Ishikawa (cell line): ENCODE measurements around the gene DTX1.

Experiments used
- CEBPB ChIP-seq: IDR thresholded peaks from 2 replicates; pipeline ENCODE4 v1.6.1; 2012
- CREB1 ChIP-seq: IDR thresholded peaks from 2 replicates; pipeline ENCODE4 v1.6.1; 2012; ENCODE audit warnings: low read depth
- EGR1 ChIP-seq: IDR thresholded peaks from 2 replicates; pipeline ENCODE4 v1.6.1; 2012
- EP300 ChIP-seq: IDR thresholded peaks from 2 replicates; pipeline ENCODE4 v1.6.1; 2012; ENCODE audit warnings: borderline replicate concordance
- FOXM1 ChIP-seq: IDR thresholded peaks from 2 replicates; pipeline ENCODE4 v1.6.1; 2012; ENCODE audit warnings: low read depth, borderline replicate concordance
- MAX ChIP-seq: IDR thresholded peaks from 2 replicates; pipeline ENCODE4 v1.6.1; 2012
- NFIC ChIP-seq: IDR thresholded peaks from 2 replicates; pipeline ENCODE4 v1.6.1; 2012
- RAD21 ChIP-seq: IDR thresholded peaks from 2 replicates; pipeline ENCODE4 v1.6.1; 2012; ENCODE audit warnings: low read depth
- TAF1 ChIP-seq: IDR thresholded peaks from 2 replicates; pipeline ENCODE4 v1.6.1; 2012; ENCODE audit warnings: low read depth, mild to moderate bottlenecking
- TCF12 ChIP-seq: IDR thresholded peaks from 2 replicates; pipeline ENCODE4 v1.6.1; 2012; ENCODE audit warnings: low read depth
- TEAD4 ChIP-seq: IDR thresholded peaks from 2 replicates; pipeline ENCODE4 v1.6.1; 2012
- YY1 ChIP-seq: IDR thresholded peaks from 2 replicates; pipeline ENCODE4 v1.6.1; 2012; ENCODE audit warnings: low read depth
- ZBTB7A ChIP-seq: IDR thresholded peaks from 2 replicates; pipeline ENCODE4 v1.6.1; 2012; ENCODE audit warnings: low read depth
- TF ChIP-seq, protein P1 (sequence below): IDR thresholded peaks from 2 replicates; pipeline ENCODE4 v1.6.1; 2012
- TF ChIP-seq, protein P2 (sequence below): IDR thresholded peaks from 2 replicates; pipeline ENCODE4 v1.6.1; 2012; ENCODE audit warnings: low read depth, mild to moderate bottlenecking

The DTX1 gene

DNA sequence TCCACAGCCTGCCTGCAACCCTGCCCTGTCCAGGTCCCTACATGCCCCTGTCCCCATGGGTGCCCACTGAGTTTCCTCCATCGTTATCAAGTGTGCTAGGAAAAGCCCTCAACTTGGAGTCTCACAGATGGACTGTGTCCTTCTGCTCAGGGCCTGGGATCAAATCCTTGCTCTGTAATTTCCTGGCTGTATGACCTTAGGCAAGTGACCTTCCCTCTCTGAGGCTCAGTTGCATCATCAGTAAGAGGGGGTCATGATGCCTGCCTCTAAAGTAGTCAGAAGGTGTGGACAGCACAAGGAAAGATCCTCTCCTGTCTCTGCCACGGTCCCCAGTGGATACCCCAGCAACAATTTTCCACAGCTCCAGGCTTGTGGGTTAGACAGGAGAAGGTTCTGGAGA lies 56.9 kb downstream of the DTX1 start:
- TF ChIP-seq TAF1 (no peak), MAX (no peak), TEAD4 (no peak), CEBPB (no peak), RAD21 (no peak), FOXM1 (no peak), NFIC (no peak), EP300 (no peak), EGR1 (no peak), CREB1 (no peak), ZBTB7A (no peak), YY1 (no peak), TCF12 (no peak)
- TF ChIP-seq, protein P1, sequence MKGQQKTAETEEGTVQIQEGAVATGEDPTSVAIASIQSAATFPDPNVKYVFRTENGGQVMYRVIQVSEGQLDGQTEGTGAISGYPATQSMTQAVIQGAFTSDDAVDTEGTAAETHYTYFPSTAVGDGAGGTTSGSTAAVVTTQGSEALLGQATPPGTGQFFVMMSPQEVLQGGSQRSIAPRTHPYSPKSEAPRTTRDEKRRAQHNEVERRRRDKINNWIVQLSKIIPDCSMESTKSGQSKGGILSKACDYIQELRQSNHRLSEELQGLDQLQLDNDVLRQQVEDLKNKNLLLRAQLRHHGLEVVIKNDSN, result no peak
- TF ChIP-seq, protein P2, sequence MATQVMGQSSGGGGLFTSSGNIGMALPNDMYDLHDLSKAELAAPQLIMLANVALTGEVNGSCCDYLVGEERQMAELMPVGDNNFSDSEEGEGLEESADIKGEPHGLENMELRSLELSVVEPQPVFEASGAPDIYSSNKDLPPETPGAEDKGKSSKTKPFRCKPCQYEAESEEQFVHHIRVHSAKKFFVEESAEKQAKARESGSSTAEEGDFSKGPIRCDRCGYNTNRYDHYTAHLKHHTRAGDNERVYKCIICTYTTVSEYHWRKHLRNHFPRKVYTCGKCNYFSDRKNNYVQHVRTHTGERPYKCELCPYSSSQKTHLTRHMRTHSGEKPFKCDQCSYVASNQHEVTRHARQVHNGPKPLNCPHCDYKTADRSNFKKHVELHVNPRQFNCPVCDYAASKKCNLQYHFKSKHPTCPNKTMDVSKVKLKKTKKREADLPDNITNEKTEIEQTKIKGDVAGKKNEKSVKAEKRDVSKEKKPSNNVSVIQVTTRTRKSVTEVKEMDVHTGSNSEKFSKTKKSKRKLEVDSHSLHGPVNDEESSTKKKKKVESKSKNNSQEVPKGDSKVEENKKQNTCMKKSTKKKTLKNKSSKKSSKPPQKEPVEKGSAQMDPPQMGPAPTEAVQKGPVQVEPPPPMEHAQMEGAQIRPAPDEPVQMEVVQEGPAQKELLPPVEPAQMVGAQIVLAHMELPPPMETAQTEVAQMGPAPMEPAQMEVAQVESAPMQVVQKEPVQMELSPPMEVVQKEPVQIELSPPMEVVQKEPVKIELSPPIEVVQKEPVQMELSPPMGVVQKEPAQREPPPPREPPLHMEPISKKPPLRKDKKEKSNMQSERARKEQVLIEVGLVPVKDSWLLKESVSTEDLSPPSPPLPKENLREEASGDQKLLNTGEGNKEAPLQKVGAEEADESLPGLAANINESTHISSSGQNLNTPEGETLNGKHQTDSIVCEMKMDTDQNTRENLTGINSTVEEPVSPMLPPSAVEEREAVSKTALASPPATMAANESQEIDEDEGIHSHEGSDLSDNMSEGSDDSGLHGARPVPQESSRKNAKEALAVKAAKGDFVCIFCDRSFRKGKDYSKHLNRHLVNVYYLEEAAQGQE, result no peak

- TF ChIP-seq CREB1, result no peak
- TF ChIP-seq TEAD4, result no peak
These were observed 58.1 kb downstream of the DTX1 start for GRCh38 chr12:113114447-113115178.

DNA sequence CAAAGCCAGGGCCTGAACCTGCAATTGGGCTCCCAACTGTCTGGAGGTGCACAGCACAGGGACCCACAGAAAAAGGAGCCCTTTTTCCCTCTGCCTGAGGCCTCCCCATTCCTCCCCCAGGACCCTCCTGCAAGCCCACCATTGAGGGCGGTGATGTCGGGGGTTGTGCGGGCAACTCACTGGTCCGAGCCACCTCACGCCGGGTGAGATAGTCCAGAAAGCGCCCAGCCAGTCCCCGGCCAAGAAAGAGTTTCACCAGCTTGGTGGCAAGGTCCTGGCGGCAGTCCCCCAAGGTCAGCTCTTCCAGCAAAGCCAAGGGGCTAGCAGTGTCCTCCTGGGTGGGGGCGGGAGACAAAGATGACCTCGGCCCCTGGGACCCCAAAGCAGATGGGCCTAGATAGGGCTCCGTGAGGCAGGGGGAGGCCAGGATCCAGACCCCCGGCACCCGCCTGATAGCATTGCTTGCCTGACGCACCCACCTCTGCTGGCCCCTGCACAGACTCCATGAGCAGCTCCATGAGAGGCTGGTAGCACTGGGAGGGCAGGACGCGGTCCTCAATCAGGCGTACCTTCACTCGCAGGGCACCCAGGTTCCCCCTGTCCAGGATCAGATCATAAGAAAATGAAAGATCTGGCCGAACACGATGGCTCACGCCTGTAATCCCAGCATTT lies 59.1 kb downstream of the DTX1 start:
- TF ChIP-seq, protein P1, result no peak
- no peak for TF ChIP-seq TEAD4
- TF ChIP-seq EGR1, result no peak
- no peak for TF ChIP-seq RAD21
- no peak for TF ChIP-seq TAF1
- no peak for TF ChIP-seq NFIC
- no peak for TF ChIP-seq CEBPB
- TF ChIP-seq FOXM1, result no peak
- no peak for TF ChIP-seq YY1
- TF ChIP-seq CREB1, result no peak
- TF ChIP-seq, protein P2, result no peak
- TF ChIP-seq MAX, result no peak
- no peak for TF ChIP-seq TCF12
- no peak for TF ChIP-seq ZBTB7A
- no peak for TF ChIP-seq EP300

GRCh38 chr12:113116875-113117274 lies 60.3 kb downstream of the DTX1 start:
- TF ChIP-seq CEBPB (no peak), MAX (0 out of 2 replicates have a peak, but pooled peaks have one; percentile 21)

DNA sequence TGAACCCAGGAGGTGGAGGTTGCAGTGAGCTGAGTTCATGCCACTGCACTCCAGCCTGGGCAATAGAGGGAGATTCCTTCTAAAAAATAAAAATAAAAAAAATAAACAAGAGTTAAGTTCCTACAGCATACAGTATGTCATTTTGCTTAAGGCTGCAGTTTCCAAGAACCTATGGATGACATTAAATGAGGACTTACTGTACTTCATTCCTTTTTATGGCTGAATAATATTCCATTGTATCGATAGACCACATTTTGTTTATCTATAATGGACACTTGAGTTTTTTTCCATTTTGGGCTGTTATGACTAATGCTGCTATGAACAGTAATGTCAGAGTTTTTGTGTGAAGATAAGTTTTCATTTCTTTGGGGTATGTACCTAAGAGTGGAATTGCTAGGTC lies 61.6 kb downstream of the DTX1 start:
- TF ChIP-seq, protein P2, result no peak
- TF ChIP-seq ZBTB7A (no peak), TCF12 (no peak), NFIC (no peak), EGR1 (no peak), CREB1 (no peak), YY1 (no peak), FOXM1 (no peak), CEBPB (no peak), EP300 (no peak), TAF1 (no peak), RAD21 (no peak), MAX (no peak), TEAD4 (no peak)
- TF ChIP-seq, protein P1, result no peak
